Sigmoid colon (tissue), 3 donors: Measurements from ENCODE around the gene RUSC1.

Experiments
- POLR2A ChIP-seq, 2 donors: fragments of 450-650 bp; IDR thresholded peaks; one replicate each; pipeline ENCODE4 v1.6.1; 2016; ENCODE audit warnings: antibody characterized with exemption in 2 of 2, mild to moderate bottlenecking in 2 of 2, moderate library complexity in 2 of 2
- TF ChIP-seq, protein P1 (sequence below), 4 experiments: fragments of 450-650 bp in 3 of 4; fragments of 200-600 bp in 1 of 4; IDR thresholded peaks; one replicate each; pipeline ENCODE4 v1.5.1; 2016 to 2019; ENCODE audit warnings: antibody characterized with exemption in 4 of 4, mild to moderate bottlenecking in 3 of 4, moderate library complexity in 2 of 4

DNA sequence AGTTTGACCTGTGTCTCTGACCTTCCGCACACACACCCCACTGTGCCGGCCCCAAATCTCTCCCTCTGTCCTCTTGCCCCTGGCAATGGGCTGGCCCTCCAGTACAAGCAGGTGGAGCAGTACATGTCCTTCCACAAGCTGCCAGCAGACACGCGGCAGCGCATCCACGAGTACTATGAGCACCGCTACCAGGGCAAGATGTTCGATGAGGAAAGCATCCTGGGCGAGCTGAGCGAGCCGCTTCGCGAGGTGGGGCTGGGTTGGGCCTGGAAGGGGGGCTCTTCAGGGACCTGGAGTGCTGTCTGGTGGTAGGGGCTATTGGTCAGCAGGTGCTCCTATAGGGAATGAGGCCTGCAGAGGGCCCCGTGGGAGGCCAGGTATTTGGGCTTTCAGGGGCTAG lies 35.6 kb upstream of the RUSC1 start:
- TF ChIP-seq, protein P1, sequence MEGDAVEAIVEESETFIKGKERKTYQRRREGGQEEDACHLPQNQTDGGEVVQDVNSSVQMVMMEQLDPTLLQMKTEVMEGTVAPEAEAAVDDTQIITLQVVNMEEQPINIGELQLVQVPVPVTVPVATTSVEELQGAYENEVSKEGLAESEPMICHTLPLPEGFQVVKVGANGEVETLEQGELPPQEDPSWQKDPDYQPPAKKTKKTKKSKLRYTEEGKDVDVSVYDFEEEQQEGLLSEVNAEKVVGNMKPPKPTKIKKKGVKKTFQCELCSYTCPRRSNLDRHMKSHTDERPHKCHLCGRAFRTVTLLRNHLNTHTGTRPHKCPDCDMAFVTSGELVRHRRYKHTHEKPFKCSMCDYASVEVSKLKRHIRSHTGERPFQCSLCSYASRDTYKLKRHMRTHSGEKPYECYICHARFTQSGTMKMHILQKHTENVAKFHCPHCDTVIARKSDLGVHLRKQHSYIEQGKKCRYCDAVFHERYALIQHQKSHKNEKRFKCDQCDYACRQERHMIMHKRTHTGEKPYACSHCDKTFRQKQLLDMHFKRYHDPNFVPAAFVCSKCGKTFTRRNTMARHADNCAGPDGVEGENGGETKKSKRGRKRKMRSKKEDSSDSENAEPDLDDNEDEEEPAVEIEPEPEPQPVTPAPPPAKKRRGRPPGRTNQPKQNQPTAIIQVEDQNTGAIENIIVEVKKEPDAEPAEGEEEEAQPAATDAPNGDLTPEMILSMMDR (IDR thresholded peaks at IDR 0.05) = no peak
- no peak for TF ChIP-seq POLR2A (IDR thresholded peaks at IDR 0.05)
